Uterus (tissue), 2 donors: ENCODE measurements around the gene CTRL.

Source experiments
- POLR2A ChIP-seq, 2 donors: fragments of 450-650 bp; IDR thresholded peaks; one replicate each; pipeline ENCODE4 v1.6.1; 2016; ENCODE audit warnings: antibody characterized with exemption in 2 of 2, mild to moderate bottlenecking in 1 of 2, moderate library complexity in 1 of 2
- TF ChIP-seq, protein P1 (sequence below), 4 experiments: fragments of 200-600 bp in 2 of 4; fragments of 450-650 bp in 2 of 4; sonication (generic) in 2 of 4; IDR thresholded peaks; one replicate each; pipeline ENCODE4 v1.5.1; 2016 to 2019; ENCODE audit warnings: antibody characterized with exemption in 4 of 4, mild to moderate bottlenecking in 2 of 4, moderate library complexity in 1 of 4

GRCh38 chr16:67967183-67967957 is 35.7 kb upstream of the CTRL start:
- TF ChIP-seq, protein P1, sequence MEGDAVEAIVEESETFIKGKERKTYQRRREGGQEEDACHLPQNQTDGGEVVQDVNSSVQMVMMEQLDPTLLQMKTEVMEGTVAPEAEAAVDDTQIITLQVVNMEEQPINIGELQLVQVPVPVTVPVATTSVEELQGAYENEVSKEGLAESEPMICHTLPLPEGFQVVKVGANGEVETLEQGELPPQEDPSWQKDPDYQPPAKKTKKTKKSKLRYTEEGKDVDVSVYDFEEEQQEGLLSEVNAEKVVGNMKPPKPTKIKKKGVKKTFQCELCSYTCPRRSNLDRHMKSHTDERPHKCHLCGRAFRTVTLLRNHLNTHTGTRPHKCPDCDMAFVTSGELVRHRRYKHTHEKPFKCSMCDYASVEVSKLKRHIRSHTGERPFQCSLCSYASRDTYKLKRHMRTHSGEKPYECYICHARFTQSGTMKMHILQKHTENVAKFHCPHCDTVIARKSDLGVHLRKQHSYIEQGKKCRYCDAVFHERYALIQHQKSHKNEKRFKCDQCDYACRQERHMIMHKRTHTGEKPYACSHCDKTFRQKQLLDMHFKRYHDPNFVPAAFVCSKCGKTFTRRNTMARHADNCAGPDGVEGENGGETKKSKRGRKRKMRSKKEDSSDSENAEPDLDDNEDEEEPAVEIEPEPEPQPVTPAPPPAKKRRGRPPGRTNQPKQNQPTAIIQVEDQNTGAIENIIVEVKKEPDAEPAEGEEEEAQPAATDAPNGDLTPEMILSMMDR (IDR thresholded peaks at IDR 0.05), result no peak
- no peak for TF ChIP-seq POLR2A (IDR thresholded peaks at IDR 0.05)
